HG03097 (cell line): ENCODE measurements around the gene FAM53A.
"Not testable (repeated sequence)": the region's sequence is repeated elsewhere in the genome, so short reads cannot be mapped to it uniquely, and the experiment has no call there.

Experiments used
- ATAC-seq: cut with Tn5 transposase; IDR thresholded peaks from one replicate; pipeline ENCODE4 v1.9.1; 2021; ENCODE audit not compliant: unreplicated experiment, low FRiP score

The FAM53A gene

DNA sequence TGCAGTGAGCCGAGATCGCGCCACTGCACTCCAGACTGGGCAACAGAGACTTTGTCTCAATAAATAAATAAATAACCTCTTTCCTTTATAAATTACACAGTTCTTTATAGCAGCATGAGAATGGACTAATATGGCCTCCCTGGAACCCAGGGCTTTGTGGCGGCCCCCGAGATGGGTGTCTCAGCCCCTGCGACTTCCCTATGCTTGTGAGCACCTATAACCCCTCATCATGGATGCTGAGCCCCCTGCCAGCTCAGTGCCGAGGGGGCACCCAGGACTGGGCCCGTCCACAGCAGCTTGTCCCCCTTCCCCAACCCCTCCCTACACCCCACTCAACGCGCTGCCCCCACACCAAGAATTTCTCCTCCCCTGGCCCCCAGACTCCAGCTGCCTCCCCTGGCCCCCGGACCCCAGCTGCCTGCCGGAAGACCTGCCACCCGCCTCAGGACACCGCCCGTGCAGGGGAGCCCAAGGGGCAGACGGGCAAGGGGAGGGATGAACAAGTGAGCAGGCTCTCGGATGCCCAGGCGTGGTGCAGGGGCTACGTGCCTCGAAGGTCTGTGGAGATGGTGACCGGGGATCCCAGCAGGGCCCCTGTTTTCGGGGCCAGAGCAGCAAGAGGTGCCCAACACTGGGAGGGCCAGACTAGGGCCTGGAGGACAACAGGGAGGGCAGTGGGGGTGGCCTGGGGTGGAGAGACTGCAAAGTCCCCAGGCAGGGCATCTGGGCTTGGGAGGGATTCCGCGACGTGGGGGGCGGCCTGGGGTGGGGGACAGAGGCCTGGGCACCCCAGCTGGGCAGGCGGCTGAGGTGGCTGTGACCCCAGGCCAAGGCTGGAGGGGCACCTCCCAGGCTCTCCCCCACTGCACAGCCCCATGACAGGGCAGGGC is 74.0 kb downstream of the FAM53A start:
- no peak for ATAC-seq

DNA sequence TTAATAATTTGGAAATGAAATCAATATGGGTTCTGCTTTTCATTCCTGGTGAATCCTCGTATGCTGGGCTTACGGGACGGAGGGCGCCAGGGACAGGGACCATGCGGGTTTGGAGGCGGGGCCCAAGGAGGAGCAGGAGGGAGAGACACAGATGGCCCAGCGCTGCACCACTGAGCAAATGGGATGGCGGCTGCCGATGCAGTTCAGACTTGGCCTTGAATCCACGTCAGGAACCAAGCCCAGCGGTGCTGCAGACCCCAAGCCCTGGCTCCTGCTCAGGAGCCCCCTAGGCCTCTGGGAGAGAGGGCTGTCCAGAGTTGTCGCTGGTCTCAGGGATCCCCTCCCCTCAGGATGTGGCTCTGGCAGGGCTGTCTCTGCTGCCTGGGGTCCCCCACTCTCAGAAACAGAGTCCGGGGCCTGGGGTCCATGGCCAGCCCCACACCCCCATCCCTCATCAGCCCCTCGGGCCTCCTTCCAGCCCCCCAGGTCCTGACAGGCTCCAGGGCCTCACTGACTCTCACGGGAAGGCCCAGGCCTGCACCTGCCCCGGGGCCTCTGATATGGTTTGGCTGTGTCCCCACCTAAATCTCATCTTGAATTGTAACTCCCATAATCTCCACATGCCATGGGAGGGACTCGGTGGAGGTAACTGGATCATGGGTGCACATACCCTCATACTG is 75.2 kb downstream of the FAM53A start:
- no peak for ATAC-seq

DNA sequence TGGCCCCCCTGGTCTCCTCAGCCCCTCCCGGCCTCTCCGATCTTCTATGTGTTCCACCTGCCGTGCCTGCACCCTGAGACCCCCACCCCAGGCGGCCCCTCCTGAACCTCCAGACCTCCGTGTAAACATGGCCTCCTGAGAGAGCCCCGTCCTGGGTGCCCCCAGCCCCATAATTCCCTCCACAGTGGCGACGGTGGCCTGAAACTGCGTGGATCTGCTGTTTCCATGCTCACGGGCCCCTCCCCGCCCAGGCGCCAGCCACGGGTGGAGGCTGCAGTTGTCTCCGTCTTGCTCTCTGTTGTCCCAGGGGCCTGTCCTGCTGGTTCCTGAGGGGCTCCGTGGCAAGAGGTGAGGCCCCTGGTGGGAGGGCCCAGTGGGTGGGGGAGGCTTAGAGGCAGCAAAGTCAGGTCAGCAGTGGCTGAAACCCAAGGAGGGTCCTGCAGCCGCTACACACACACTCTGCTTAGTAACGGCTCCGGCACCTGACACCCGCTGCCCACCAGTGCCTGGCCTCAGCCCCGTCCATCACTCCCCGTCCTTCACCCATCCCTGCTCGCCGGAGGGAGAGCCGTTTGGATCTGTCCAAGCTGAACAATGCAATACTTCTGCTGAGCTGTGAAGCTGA is 75.8 kb downstream of the FAM53A start:
- no peak for ATAC-seq

DNA sequence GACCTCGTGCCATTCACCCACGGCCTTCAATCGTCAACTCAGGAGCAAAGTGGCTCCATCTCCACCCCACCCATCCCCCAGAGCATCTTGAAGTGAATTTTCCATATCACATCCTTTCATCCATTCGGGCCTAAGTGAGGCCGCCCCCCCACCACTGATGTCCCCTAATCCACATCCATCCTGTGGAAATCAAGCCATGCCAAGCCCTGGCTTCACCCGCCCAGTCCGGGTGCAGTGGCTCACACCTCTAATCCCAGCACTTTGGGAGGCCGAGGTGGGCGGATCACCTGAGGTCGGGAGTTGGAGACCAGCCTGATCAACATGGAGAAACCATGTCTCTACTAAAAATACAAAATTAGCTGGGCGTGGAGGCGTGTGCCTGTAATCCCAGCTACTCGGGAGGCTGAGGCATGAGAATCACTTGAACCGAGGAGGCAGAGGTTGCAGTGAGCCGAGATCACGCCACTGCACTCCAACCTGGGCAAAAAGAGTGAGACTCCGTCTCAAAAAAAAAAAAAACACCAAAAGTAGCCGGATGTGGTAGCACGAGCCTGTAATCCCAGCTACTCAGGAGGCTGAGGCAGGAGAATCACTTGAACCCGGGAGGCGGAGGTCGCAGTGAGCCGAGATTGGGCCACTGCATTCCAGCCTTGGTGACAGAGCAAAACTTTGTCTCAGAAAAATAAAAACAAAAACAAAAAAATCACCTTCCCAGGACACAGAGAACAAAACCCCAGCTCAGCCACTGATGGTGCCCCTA is 76.5 kb downstream of the FAM53A start:
- ATAC-seq: not testable (repeated sequence)

DNA sequence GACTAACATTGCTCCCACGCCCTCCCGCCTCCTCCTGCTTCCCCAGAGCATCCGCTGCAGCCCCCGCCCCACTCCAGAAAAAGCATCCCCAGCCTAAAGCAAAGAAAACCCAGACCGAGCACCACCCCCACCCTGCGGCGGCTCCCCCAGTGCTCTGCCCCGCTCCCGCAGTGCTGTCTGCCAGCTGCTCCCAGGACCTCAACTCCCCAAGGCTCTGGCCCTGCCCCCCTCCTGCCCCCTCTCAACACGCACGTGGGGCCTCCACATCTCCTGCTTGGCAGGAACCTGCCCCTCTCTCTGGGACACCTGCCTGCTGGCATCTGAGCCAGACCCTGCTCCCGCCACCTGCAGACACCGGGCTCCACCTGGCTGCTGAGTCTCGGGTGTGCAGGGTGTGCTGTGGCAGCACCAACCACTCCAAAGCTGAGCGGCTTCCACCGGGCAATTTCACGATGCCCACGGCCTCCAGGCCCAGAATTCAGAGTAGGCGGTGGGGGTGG is 79.4 kb downstream of the FAM53A start:
- ATAC-seq: no peak

DNA sequence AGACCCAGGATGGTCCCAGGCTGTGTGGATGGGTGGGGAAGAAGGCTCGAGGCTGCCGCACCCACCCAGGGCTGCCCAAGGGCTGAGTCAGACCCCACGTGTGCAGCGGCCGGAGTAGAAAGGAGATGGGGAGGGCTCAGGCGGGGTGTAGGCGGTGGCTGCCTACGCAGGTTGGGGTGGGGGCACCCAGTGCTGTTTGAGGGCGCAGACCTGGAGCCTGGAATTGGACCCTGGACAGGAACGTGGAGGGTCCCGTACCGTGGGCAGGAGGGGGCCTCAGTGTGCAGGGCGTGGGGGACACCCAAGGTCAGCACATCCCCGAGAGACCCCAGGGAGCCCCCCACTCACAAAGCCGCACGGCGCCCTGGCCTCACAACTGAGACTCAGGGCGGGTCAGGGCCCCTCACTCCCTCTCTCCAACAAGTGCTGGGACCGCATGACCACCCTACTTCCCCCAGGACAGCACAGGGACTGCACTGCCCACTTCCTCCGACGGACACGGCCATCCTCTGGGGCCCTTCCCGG is 79.9 kb downstream of the FAM53A start:
- ATAC-seq: no peak

DNA sequence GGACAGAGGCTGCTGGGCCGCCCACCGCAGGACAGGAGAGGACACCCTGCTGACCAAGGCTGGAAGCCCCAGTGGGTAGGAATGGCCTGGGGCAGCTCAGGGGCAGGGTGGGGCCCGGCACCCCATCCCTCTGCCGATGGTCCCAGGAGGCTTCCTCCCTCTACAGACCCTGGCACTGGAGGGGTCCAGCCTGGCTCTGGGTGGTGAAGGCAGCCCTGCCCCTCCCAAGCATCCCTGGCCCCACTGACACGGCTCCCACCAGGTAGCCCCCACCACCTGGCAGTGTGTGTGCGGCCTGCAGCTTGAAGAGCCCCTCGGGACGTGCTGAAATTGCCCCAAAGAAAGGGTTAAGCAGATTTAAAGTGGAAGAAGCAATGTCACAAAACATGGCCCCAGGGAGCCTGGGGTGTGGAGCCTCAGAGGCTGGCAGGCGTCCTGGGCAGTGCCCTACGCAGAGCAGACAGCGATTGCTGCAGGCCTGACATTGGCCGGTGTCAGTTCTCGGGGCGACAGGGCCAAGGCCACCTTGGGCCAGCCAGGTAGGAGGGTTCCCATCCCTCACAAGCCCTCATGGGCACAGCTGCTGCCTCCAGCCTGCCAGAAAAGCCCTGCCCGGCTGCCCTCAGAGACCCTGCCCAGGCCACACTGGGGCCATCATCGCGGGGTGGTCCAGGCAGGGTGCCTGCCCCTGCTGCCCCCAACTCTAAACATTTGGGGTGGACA is 80.5 kb downstream of the FAM53A start:
- no peak for ATAC-seq

DNA sequence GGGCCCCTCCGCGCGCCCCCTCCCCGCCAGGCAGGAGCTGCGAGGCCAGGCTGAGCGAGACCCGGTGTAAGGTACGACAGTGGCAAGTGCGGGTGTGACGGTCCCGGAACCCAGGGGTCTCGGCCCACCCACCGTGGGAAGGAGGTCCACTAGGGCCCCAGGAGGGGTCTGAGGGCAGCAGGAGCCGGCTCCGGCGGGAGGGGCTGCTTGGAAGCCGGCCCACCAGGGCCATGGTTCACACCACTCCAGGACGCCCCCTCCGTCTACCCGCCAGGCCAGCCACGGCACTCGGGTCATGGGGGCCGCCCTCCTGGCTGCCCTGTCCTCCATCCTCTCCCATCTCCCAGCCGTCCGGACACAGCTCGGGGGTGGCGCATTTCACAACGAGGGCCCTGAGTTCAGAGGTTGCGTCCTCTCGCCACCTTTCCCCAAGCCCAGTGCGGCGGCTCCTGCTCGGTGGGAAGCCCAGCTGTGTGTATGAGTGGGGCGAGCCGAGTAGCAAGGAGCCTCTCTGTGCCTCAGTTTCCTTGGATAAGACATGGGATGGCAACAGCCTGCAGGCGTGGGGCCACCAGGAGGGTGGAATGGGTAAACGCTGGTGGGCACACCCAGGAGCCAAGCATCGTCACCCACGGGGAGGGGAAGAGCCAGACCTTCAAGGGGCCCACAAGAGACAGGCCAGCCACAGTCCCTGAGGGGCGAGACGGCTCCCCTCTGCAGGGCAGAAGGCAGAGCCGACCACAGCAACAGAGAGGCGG is 81.3 kb downstream of the FAM53A start:
- ATAC-seq: no peak

DNA sequence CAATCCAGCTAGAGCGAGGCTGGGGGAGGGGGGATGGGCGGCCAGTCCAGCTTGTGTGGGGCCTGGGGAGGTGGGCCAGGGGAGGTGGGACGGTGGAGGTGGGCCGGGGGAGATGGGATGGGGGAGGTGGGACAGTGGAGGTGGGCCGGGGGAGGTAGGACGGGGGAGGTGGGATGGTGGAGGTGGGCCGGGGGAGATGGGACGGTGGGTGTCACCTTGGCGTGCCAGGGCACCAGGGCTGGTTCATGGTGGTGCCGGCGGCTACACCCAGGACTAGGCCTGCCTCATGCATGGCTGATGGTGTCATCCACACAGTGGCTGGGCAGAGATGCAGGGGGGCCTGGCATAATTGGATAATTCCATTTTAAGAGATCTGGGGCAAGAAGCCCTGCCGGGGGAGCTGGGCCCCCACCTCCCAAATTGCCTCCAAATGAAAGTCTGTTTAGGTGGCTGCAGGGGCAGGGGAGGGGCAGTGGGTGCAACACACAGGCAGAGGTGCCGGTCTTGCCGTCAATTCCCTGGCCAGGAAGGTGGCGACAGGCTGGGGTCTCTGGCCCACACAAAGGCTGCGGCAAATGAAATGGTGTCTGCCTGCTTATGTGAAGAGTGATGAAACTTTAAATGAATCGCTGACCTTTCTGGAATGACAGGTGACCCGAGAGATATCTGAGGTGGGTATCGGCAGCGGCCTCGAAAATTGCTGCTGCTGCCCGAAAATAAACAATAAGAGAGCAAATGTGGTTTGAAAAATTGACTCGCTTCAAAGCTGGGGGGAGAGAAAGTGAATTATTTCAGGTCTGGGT is 82.1 kb downstream of the FAM53A start:
- ATAC-seq: no peak

DNA sequence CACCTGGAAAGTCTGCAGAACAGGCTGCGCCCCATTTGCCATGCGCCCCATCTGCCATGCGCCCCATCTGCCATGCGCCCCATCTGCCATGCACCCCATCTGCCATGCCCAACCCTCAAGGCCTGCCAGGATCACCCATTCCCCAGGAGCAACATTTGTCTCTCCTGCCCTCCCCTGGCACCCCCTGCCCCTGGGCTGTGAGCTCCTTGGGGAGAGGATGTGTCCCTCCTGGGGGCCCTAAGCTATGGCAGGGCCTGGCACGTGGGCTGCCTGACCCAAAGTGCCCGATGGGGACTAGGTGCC is 82.6 kb downstream of the FAM53A start:
- ATAC-seq: no peak

DNA sequence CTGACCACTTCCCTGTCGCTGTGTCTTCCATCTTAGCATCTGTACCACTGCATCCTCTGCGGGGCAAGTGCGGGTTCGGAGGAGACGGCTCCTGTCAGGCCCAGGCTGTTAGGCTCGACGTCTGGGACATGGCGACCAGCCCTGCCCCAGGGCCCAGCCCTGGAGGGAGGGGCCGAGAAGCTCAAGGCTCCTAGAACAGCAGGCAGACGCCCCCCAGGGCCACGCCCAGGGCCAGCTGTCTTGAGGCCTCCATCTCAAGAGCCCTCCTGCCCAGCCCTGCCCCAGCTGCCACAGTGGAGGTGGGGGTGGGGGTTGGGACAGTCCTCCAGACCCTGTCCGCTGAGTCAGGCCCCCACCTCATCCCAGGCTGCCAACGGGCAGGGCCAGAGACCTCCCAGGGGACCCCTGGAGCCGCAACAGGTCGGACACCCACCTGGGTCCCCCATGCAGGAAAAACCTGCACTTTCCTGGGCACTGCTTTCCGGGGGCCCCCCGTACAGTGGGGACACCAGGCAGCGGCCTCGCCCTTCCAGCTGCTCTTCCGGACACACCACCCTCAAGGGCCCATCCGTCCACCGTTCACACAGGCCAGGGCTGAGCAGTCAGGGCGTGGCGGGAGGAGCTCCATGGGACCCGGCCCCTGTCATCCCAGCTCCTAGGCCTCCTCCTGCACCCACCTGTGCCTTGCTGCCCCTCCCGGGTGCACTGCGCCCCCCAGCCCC is 83.1 kb downstream of the FAM53A start:
- no peak for ATAC-seq

DNA sequence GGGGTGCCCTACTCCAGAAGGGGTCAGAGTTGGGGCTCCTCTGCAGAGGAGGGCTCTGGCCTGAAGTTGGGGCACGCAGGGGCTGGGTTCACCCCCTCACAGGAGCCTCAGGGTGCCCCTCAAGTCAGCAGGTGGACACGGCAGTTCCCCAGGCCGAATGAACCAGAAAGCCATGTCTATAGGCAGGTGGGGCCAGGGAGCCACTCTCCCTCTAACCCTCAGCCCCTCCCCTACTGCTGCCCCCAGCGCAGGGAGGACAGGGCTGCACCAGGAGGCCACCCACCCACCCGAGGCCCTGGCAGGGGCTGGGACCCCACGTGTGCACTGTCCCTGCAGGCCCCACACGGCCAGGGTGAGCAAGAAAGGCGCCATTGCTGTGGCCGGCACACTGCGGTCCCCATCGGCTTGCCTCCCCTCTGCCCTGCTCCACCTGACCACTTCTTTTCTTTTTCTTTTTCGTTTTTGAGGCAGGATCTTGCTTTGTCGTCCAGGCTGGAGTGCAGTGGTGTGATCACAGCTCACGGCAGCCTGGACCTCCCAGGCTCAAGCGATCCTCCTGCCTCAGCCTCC is 83.8 kb downstream of the FAM53A start:
- no peak for ATAC-seq

DNA sequence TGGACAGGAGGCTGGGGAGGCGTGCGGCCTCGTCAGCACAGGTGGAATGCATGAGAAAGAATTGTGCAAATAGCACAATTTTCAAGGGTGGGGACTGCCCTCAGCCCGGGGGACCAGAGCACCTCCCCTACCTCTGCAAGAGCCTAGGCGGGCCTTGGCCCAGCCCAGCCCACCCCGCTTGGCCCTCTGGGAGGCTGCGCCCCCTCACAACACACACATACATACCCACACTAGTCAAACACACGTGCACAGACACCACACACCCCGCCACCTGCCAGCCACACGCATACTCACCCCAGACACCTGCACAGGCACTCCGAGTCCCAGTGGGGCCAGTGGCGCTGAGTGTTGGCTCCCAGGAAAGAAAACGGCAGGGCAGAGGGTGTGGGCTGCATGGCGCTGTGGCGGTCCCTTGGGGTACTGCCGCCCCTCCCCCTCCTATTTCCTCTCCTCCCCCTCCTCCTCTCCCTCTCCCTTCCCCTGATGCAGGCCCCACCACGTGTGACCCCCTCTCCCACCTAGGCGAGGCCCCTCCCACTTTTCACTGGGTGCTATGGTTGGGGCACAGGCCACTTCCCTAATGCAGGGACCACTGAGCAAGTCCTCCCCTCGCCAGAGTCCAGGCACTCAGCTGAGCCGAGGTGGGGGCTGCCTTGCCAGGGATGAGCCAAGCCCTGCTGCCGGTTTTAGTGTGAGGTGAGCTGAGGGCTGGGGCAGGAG is 84.5 kb downstream of the FAM53A start:
- no peak for ATAC-seq

DNA sequence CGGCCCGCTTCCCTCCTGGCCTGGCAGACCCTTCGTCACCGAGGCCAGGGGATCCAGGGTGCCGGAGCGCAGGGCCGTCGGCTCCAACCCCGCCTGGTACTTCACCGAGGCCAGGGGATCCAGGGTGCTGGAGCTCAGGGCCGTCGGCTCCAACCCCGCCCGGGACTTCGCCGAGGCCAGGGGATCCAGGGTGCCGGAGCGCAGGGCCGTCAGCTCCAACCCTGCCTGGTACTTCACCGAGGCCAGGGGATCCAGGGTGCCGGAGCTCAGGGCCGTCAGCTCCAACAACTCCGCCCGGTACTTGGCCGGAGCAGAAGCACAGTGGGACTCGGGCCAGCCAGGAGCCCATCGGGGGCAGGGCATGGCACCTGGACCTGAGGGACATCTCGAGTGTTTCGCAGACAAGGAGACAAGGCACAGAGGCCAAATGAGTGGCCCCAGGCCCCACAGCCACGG is 85.1 kb downstream of the FAM53A start:
- no peak for ATAC-seq

DNA sequence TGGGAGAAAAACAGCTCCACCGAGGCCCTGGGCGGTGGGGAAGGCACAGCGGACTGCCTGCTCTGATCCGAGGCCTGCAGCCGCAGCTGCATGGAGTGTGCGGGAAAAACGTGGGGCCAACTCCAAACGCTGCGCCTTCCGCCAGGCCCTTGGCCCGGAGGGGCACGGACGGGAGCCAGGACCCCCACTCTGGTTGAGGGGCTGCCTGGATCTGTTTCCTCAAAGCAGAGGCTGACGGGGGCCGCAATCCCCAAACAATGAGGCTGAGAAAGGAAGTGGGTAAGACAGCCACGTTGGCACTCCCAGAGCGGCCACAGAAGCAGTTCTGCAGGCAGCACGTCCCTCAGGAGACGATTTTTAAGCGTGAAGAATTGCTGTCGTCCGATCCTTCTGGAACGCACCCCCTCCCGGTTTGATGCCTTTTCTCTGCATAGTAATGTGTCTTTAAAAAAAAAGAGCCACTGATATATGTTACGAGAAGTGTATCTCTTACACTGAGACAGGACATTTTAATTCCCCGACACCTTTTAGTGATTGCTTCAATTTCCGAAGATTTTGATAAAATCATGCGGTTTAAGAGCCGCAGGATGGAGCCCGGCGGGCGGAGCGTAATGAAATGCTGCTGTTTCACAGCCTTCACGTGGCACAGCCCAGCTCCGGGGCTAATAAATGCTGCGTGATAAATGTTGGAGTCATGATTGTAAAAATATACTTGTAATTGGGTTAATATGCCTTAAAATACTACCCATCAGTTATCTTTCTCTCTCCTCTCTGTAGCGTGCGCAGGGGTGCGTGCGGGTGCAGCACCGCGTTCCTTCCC is 85.7 kb downstream of the FAM53A start:
- ATAC-seq: no peak
